Nephron (organoid): ENCODE results near the gene SLC5A6.
"Not testable (repeated sequence)": the region's sequence is repeated elsewhere in the genome, so short reads cannot be mapped to it uniquely, and the experiment has no call there.

Experiments used
- H3K27ac Mint-ChIP-seq, 3 experiments: 2 replicates each; pipeline ENCODE4 v1.8.0; 2020; ENCODE audit warnings: mixed read lengths in 3 of 3, mild to moderate bottlenecking in 2 of 3, moderate library complexity in 1 of 3
- H3K27me3 Mint-ChIP-seq: 2 replicates; pipeline ENCODE4 v1.8.0; 2021; ENCODE audit warnings: low read depth, mild to moderate bottlenecking, moderate library complexity, mixed read lengths
- H3K36me3 Mint-ChIP-seq: 2 replicates; pipeline ENCODE4 v1.8.0; 2020; ENCODE audit warnings: low read depth, mixed read lengths
- H3K4me1 Mint-ChIP-seq: 2 replicates; pipeline ENCODE4 v1.8.0; 2020; ENCODE audit warnings: mixed read lengths
- H3K4me3 Mint-ChIP-seq, 3 experiments: 2 replicates each; pipeline ENCODE4 v1.8.0; 2020; ENCODE audit warnings: mild to moderate bottlenecking in 3 of 3, mixed read lengths in 3 of 3, moderate library complexity in 2 of 3
- H3K9me3 Mint-ChIP-seq: 2 replicates; pipeline ENCODE4 v1.8.0; 2020; ENCODE audit warnings: mixed read lengths
- TF ChIP-seq, protein P1 (sequence below), 3 experiments: fragments of 200-600 bp; sonication (generic); IDR thresholded peaks; one replicate each; pipeline ENCODE4 v1.5.0; 2021; ENCODE audit warnings: antibody characterized with exemption in 3 of 3; ENCODE audit not compliant: unreplicated experiment in 3 of 3

SLC5A6 gene

DNA sequence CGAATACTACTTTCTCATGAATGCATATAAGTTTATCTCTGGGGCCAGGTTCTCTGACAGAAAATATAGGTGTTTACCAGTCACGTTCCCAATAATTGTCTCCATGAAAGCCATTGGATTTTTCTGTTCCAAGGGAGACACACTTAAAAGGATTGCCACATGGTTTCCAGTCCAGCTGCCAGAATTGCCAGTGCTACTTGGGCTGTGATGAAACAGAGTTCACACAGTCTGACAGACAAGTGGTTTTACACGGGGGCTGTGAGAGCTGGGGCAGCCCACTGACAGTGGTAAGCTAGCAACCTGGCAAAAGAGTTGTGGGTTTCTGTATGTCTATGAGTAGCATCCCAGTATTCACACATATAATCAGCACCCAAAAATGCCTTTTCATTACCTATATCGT is 28.0 kb downstream of the SLC5A6 start:
- Mint-ChIP-seq H3K36me3 (no peaks in the 10 kb centered on the region), H3K4me1 (no peaks in the 10 kb centered on the region), H3K27ac (no peak overlapping the region), H3K4me3 (no peak overlapping the region), H3K9me3 (no peaks in the 10 kb centered on the region), H3K27me3 (peaks cover 15% of the 10 kb centered on the region)
- TF ChIP-seq, protein P1, sequence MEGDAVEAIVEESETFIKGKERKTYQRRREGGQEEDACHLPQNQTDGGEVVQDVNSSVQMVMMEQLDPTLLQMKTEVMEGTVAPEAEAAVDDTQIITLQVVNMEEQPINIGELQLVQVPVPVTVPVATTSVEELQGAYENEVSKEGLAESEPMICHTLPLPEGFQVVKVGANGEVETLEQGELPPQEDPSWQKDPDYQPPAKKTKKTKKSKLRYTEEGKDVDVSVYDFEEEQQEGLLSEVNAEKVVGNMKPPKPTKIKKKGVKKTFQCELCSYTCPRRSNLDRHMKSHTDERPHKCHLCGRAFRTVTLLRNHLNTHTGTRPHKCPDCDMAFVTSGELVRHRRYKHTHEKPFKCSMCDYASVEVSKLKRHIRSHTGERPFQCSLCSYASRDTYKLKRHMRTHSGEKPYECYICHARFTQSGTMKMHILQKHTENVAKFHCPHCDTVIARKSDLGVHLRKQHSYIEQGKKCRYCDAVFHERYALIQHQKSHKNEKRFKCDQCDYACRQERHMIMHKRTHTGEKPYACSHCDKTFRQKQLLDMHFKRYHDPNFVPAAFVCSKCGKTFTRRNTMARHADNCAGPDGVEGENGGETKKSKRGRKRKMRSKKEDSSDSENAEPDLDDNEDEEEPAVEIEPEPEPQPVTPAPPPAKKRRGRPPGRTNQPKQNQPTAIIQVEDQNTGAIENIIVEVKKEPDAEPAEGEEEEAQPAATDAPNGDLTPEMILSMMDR (IDR thresholded peaks at IDR 0.05; ENCODE audit: unreplicated experiment in 3 of 3), result no peak

DNA sequence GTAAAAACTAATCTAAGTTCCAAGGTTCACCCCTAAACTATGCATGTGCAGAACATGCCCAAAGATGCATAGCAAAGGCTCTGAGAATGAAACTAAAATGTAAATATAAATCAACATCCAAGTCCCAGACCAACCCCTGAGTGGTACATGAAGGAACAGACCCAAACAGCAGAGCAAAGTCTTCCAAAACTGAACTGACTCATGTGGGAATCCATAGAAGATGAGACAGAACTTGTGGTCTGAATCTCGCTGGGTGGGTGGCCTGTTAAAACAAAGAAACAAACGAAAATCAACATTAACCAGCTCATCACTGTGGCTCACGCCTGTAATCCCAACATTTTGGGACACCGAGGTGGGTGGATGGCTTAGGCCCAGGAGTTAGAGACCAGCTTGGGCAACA is 29.7 kb downstream of the SLC5A6 start:
- H3K4me3 Mint-ChIP-seq, result no peak overlapping the region
- no peak overlapping the region for H3K27ac Mint-ChIP-seq
- H3K9me3 Mint-ChIP-seq, result no peaks in the 10 kb centered on the region

DNA sequence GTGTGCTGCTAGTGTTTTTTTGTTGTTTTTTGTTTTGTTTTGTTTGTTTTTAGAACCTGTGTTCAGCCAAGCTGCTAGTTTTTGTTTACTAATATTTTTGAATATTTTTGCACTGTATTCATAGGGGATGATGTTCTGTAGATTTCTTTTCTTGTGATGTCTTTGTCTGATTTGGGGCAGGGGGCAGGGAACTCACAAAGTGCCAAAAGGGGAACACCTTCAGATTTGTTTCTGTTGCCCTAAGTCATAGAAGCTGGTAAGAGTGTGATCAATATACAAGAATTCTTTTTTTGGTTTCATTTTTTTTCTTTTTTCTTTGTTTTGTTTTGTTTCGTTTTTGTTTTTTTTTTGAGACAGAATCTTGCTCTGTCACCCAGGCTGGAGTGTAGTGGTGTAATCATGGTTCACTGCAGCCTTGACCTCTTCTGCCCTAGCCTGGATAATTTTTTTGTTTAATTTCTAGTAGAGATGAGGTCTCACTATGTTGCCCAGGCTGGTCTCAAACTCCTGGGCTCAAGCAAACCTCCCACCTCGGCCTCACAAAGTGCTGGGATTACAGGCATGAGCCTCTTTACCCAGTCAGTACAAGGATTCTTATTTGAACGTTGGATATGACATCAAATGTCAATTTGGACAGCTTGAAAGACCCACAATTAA is 32.6 kb downstream of the SLC5A6 start:
- H3K27ac Mint-ChIP-seq, result no peak overlapping the region
- no peaks in the 10 kb centered on the region for H3K36me3 Mint-ChIP-seq
- no peak overlapping the region for H3K4me3 Mint-ChIP-seq
- TF ChIP-seq, protein P1 (IDR thresholded peaks at IDR 0.05; ENCODE audit: unreplicated experiment in 3 of 3), result no peak
- no peaks in the 10 kb centered on the region for H3K4me1 Mint-ChIP-seq
- H3K9me3 Mint-ChIP-seq, result no peaks in the 10 kb centered on the region
- peaks cover 17% of the 10 kb centered on the region for H3K27me3 Mint-ChIP-seq

More for the DNA sequence above, 29.7 kb downstream of the SLC5A6 start:
- no peaks in the 10 kb centered on the region for H3K36me3 Mint-ChIP-seq
- TF ChIP-seq, protein P1 (IDR thresholded peaks at IDR 0.05; ENCODE audit: unreplicated experiment in 3 of 3), result no peak
- no peaks in the 10 kb centered on the region for H3K4me1 Mint-ChIP-seq
- H3K27me3 Mint-ChIP-seq, result peaks cover 12% of the 10 kb centered on the region

DNA sequence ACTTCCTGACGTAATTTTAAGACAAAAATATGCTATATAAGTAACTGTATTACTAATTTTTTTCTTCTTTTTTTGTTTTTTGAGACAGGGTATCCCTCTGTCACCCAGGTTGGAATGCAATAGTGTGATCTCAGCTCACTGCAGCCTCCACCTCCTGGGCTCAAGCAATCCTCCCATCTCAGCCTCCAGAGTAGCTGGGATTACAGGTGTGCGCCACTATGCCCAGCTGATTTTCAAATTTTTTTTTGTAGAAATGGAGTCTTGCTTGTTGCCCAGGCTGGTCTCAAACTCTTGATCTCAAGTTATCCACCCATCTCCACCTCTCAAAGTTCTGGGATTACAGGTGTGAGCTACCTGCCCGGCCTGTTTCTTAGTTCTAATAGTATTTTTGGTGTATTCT is 33.6 kb downstream of the SLC5A6 start:
- Mint-ChIP-seq H3K27ac (no peak overlapping the region), H3K4me3 (no peak overlapping the region), H3K27me3 (peaks cover 17% of the 10 kb centered on the region), H3K4me1 (no peaks in the 10 kb centered on the region), H3K9me3 (no peaks in the 10 kb centered on the region), H3K36me3 (no peaks in the 10 kb centered on the region)
- TF ChIP-seq, protein P1 (IDR thresholded peaks at IDR 0.05; ENCODE audit: unreplicated experiment in 3 of 3), result no peak

DNA sequence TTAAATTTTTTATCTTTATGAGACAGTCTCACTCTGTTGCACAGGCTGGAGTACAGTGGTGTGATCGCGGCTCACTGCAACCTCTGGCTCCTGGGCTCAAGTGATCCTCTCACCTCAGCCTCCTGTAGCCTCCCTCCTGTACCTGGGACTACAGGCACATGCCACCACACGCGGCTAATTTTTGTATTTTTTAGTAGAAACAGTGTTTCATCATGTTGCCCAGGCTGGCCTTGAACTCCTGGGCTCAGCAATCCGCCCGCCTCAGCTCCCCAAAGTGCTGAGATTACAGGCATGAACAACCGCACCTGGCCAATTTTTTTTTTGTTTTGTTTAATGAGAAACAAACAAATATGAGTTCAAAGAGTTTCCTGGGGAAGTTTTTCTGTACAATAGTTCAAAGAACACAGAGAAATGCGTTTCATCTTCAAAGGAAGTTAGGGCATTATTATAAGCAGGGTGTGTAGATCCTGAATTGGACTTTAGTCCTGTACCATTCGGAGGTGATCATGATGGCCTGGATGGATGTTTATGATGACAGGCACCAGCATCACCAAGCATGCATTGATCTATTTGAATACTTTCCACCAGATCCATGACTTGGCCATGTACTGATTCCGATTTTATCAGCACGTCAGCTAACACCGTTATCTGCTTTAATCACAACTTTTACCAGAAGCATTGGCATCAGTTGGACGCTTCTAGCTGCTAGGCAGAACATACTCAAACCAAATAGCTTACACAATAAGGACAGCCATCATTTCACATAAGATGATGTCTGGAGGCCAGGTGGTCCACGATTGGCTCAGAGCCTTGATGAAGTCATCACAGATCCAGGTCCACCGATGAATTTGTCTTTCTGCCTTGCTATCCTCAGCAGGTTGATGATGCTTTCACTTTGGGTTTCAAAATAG is 34.4 kb downstream of the SLC5A6 start:
- H3K36me3 Mint-ChIP-seq, result no peaks in the 10 kb centered on the region
- H3K4me3 Mint-ChIP-seq, result no peak overlapping the region
- TF ChIP-seq, protein P1 (IDR thresholded peaks at IDR 0.05; ENCODE audit: unreplicated experiment in 3 of 3), result no peak
- H3K27me3 Mint-ChIP-seq, result peaks cover 17% of the 10 kb centered on the region
- no peaks in the 10 kb centered on the region for H3K9me3 Mint-ChIP-seq
- no peaks in the 10 kb centered on the region for H3K4me1 Mint-ChIP-seq
- H3K27ac Mint-ChIP-seq, result no peak overlapping the region

DNA sequence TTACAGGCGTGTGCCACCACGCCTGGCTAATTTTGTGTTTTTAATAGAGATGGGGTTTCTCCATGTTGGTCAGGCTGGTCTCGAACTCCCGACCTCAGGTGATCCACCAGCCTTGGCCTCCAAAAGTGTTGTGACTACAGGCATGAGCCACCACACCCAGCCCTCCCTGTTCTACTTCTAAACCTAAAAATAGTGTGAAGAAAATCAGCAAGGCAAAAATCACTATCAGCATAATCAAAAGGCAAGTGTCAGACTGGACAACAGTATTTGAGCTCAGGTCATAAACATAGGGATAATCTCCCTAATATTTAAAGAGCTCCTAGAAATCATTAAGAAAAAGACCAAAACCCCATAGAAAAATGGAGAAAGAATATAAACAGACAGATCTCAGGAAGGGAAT is 36.3 kb downstream of the SLC5A6 start:
- H3K27ac Mint-ChIP-seq, H3K9me3 Mint-ChIP-seq, H3K36me3 Mint-ChIP-seq, H3K4me1 Mint-ChIP-seq, H3K4me3 Mint-ChIP-seq: not testable (repeated sequence)
- H3K27me3 Mint-ChIP-seq, result peaks cover 14% of the 10 kb centered on the region
